ENCODE measurements around the gene LST1.
A peak's percentile ranks its signal among the peaks of the same experiment; 100 is the strongest.
"Not testable (repeated sequence)": the region's sequence is repeated elsewhere in the genome, so short reads cannot be mapped to it uniquely, and the experiment has no call there.

LST1 gene

DNA sequence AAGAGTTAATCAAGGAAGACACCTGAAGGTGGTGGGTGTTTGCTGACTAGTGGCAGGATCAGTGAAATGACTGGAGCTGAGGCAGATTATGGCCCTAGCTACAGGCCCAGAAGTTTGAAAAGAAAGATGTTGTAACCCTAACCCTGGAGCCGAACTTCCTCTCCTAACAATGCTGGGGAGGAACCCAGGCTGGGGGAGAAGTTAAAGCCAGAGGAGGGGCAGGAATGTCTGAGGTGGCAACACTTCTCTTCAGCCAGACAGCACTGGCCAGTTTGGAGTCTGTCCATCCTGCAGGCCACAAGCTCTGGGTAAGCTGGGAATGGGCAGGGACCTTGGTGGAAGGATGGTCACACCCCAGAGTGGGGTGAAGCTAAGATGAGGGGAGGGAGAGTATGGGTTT lies at the start of gene LST1:
TSS of gene LST1 (plus strand) at position 270 of the 400 bp plus-strand sequence. CDS start 1,023 bp downstream, outside the sequence.
- DNase-seq (ENCODE audit: low read depth in 2 of 2) = no peak

DNA sequence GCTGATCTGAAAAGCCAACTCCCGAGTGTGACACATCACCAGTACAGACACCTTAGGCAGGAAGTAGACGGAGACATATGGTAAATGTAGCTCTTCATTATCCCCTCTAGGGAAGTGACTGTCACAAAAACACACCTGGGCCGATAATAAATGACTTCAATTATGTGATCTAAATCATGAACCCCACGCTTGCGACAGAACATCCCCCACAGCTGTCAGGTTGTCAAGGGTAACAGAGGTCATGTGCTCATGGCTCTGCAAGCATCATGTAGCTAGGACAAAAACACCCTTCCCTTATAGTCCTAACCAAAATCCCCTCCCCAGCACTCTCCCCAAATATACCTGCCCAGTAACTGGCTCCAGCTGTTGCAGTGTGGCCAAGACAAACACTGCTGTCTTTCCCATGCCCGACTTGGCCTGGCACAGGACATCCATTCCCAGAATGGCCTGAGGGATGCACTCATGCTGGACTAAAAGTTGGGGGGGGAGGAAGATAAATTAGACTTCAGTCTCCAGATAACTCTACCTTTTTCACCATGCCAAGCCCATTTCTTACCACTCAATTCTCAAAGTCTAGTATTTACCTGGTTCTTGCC lies 47.2 kb upstream of the LST1 start:
- DNase-seq (ENCODE audit: low read depth in 2 of 2) = no peak

DNA sequence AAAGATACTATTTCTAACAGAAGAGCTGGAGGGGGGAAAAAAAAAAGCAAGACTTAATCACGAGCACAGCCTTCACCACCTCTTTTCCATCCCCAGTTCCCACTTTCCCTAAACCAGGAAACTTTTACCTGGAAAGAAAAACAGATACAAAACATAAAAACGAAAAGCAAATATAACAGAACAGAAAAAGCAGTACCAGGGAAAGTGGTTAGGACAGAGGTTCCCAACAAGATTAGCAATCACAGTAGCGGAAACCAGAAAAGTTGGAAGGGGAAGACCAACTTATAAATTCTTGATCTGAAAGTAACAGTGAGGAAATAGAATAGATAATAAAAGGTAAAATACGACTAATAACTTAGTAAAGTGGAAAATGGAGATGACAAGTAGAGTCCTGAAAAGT lies 45.4 kb upstream of the LST1 start:
- no peak for DNase-seq (ENCODE audit: low read depth in 2 of 2)

DNA sequence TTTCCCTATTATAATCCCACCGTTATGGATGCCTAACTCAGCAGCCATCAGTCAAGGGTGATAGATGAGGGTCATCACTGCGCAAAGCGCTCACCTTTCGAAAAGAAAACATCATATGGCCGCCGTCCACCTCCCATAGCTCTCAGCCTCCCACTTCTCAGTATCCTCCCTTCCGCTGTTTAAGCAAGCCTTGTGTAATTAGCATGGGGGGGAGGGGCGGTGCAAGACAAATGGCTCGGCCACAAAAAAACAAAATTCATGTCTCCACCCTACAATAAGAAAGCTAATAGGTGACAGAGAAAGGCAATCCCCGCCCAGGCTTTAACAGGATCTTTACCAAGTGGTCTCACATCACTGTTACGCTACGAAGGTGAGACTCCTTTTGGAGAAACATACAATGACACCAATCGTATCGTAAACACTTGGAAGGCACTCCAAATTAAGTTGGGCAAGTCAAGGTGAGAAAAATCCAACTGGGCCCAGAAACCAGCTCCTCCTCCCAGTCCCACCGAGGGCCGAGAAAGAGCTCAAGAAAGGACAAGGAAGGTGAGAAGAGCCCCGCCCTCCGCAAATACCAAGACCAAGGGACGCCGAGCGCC lies 44.9 kb upstream of the LST1 start:
- no peak for DNase-seq (ENCODE audit: low read depth in 2 of 2)

DNA sequence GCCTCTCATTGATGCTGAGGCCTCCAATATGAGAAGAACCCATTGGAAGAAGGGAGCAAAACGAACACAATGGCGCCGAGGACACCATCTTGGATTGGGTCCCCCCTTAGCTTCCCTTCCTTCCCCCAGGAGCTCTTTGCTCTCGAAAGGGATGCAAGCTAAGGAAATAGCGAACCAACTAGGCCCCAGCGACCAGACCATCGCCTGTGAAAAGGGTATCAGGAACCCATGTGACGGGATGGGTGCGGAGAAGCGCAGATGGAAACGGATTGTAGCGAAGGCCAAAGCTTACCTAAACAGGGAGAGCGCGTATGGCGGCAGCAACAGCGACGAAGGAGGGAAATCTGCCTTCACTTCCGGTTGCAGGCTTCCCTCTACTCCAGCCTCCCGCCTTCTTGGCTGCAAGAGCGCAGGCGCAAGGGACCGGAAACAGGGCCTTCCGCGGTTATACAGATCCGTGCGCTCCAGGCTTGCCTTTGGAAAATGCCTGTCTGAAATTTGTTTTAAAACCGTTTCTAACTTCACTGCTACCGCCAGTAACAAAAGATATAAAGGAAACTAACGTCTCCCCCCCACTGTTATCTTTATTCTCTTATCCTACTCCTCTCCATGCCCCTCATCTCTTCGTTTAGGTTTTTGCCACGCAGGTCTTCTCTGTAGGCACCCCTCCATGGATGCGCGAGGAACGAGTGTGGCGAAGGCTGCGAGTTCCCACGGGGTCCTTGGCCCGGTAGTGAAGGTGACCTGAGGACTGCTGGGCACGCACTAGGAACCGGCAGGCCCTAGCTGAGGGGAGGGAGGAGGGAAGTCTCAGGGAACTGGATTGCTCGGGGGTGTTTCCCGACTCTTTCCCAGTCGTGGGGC lies 44.2 kb upstream of the LST1 start, which contains the start of gene DDX39B:
TSS of gene DDX39B (minus strand) at position 346 of the 864 bp plus-strand sequence. CDS start 1,471 bp downstream, outside the sequence.
- peak; percentile 91 to 92 for DNase-seq (ENCODE audit: low read depth in 2 of 2)

DNA sequence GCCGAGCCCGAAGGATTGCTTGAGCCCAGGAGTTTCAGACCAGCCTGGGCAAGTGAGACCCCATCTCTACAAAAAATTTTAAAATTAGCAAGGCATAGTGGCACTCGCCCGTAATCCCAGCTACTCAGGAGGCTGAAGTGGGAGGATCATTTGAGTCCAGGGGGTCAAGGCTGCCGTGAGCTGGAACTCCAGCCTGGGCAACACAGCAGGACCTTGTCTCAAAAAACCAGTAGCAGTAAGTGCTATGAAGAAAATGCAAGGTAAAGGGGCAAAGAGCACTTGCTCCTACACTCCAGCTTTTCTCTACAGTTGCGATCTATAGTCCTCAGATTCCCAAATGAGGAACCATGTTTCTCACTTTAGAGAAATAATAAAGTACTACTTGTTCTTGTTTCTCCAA lies 42.4 kb upstream of the LST1 start:
- DNase-seq (ENCODE audit: low read depth in 2 of 2) = no peak

DNA sequence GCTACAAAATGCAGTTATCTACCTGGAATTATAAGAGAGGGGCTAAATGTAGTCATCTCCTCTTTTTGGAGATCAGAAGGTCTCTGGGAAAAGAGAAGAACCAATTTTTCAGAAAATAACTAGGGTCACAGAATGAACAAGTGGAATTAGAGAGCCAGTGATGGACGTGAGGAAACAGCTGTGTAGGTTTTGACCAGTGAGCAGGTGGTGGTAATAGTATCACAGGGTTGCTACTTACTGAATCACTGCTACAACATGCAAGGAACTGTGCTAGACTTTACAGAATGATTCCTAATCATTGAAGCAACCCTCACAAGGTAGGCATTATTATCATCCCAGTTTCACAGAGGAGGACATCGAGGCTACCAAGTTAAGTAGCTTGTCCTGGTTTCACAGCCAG lies 41.4 kb upstream of the LST1 start:
- DNase-seq (ENCODE audit: low read depth in 2 of 2) = no peak

DNA sequence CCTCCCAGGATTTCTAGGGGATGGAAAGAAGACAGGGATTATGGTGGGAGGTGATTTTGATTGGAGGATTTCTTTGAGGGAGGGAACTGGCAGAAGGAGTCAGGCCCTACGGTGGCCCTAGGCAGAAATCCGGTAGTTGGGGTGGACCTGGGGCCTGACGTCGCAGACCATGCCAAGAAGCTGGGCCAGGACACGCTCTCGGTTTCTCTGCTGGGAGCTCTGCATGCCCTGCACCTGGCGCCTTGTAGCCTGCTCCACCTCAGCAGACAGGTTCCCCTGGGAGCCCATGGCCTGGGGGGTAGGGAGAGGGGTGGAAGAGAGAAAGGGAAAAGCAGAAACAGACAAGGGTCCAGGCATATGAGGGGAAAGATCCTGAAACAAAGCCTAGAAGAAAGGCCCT lies 40.8 kb upstream of the LST1 start:
- DNase-seq (ENCODE audit: low read depth in 2 of 2) = no peak

DNA sequence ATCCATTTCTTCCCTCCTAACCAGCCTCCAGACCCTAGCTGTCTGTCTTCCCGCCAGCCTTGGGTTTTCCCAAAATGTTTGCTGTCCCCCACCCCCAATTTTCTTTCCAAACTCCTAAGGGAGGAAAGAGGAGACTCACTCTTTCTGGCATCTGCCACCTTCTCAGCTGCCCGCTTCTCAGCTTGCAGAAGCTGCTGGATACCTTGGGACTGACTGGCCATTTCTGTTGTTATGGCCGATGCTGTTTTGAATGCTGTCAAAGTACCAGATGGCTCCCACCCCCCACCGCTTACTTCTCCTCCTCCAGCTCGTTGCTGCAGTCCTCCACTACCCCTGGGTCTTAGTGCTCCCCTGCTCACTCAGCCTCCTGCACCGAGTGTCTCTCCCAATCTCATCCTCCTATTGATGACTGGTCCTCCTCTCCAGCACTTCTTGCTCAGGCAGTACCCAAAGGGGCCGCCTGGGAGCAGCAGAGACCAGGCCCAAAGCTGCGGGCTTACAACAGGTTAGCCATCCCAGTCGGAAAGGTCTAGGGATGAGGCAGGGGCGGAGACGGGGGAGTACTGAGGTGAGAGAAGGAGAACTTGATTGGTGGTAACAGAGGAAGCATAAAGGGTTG lies 39.6 kb upstream of the LST1 start, which contains the start of gene ATP6V1G2:
TSS of gene ATP6V1G2 (minus strand) at position 270 of the 619 bp plus-strand sequence. CDS start at position 221, 49 bp downstream.
- peak; percentile 82 to 85 for DNase-seq (ENCODE audit: low read depth in 2 of 2)

DNA sequence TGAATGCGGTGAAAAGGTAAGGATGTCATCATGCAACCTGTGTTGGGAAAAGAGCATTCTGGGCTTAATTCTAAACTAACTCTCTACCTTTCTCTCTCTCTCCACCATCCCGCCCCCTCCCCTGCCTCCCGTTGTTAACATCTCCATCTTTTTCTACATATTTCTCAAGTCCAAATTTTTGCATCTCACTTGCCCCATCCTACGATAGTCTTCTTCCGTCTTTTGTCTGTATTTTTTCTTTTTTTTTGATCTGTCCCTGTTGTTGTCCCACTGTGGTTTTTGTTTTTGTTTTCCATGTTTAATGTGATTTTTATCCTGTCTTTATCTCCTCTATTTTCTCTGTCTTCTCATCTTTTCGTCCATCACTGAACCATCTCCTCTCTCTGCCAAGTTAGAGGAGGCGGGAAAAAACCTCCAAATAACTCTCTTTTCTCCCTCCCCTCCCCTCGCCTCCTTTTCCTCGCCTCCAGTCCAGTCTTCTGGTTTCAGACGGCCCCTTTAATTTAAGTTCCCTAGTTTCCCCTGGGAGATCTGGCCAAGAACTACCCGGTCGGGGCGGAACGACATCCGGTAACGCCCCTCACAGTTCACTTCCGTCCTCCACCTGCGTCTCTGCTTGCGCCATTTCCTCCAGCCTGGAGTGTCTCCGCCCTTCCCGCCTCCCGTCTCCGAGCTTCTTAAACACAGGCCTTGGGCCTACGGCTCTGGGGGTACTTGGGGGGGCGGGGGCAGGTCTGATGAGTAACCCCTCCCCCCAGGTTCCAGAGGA lies 38.9 kb upstream of the LST1 start, which contains the start of gene NFKBIL1:
TSS of gene NFKBIL1 (plus strand) at position 651 of the 769 bp plus-strand sequence. CDS start at position 738, 87 bp downstream.
- peak; percentile 95 for DNase-seq (ENCODE audit: low read depth in 2 of 2)

DNA sequence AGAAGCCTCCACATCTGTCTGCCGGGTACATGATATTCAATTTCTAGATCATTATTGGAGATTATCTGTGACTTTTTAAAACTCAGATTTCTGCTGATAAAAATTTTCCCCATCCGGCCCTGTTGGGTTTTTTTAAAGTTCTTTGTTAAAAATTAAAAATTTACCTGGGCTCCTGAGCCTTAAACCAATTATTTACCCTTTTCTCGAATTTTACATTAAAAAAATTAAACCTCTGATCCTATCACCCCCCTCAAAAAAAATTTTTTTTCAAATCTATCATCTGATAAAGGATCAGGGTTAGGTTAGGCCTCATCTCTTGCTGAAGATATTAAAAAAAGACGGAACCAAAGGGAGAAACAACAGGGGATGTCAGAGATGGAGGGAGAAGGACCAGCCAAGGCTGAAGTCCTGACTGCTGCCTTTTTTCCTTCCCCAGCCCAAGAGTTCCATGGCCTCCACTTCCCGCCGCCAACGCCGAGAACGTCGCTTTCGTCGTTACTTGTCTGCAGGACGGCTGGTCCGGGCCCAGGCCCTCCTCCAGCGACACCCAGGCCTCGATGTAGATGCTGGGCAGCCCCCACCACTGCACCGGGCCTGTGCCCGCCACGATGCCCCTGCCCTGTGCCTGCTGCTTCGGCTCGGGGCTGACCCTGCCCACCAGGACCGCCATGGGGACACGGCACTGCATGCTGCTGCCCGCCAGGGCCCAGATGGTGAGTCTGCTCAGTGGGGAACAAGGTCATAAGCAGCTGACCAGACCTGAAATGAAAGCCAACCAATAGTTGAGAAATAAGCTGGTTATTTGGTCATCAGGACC lies 38.1 kb upstream of the LST1 start:
- DNase-seq (ENCODE audit: low read depth in 2 of 2) = no peak

DNA sequence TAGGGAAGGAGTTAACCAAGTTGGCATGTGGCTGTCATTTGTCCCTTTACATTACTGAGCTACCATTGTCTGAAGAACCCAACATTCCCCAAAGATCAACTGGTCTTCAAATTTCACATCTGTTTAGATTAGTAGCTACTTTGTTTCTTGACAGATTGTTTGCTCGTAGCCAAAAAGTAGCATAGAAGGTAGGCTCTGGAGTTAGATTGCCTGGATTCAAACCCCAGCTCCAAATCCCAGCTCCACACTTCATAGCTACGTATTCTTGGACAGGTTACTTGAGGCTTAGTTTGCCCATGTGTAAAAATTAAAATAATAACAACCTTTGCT lies 37.6 kb upstream of the LST1 start:
- no peak for DNase-seq (ENCODE audit: low read depth in 2 of 2)

DNA sequence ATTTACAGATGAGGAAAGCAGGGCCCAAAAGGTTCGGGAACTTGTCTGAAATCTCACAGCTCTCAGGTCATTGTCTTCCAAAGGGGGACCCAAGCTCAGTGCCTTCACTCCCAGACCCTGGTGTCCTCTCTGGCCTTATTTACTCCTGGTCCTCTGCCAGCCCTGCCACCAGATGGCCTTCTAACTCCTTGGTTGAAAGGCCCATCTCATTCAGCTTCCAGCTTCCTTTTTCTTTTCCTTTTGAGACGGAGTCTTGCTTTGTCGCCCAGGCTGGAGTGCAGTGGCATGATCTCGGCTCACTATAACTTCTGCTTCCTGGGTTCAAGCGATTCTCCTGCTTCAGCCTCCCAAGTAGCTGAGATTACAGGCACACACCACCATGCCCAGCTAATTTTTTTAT lies 34.7 kb upstream of the LST1 start:
- not testable (repeated sequence) for DNase-seq (ENCODE audit: low read depth in 2 of 2)

DNA sequence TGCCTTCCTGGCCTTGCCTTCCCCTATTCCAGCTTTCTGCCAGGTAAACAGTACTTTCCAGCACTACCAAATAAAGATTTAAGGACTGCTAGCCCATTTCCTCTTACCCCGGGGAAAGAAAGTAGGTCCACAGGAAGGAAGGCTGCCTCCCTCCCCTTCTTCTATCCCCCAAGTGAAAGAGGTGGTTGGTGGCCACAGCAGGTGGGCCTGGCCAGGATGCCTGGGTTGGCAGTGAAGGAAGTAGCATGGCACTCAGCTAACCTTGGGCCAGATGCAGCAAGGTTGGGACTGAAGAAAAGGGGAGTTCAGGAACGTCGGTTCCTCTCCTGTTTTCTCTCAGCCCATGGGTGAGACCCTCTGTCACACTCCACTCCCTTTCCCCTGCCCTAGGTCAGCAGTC lies 29.8 kb upstream of the LST1 start:
- DNase-seq (ENCODE audit: low read depth in 2 of 2) = no peak

DNA sequence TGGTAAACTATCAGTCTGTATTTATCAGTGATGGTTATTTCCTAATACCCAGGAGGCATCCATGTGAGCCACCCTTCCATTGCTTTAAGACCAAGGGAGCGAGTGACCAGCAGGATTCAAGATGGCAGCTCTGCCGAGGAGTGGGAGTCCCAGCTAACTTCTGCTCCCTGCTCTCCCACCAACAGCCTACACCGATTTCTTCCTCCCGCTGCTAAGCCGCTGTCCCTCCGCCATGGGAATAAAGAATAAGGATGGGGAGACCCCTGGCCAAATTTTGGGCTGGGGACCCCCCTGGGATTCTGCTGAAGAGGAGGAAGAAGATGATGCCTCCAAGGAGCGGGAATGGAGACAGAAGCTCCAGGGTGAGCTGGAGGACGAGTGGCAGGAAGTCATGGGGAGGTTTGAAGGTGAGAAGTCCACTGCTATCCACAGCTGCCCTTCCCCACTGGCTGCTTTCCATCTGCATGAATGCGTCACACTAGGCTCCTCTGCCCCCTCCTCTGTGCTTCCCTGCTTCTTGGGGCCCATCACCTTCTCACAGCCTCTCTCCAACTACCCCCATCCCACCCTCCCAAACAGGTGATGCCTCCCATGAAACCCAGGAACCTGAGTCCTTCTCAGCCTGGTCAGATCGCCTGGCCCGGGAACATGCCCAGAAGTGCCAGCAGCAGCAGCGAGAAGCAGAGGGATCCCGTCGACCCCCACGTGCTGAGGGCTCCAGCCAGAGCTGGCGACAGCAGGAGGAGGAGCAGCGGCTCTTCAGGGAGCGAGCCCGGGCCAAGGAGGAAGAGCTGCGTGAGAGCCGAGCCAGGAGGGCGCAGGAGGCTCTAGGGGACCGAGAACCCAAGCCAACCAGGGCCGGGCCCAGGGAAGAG lies 28.4 kb upstream of the LST1 start:
- DNase-seq (ENCODE audit: low read depth in 2 of 2) = no peak

DNA sequence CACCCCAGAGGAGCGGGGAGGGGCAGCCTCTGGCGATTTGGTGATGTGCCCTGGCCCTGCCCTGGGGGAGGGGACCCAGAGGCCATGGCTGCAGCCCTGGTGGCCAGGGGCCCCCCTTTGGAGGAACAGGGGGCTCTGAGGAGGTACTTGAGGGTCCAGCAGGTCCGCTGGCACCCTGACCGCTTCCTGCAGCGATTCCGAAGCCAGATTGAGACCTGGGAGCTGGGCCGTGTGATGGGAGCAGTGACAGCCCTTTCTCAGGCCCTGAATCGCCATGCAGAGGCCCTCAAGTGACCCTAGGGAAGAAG lies 27.8 kb upstream of the LST1 start:
- DNase-seq (ENCODE audit: low read depth in 2 of 2) = no peak

DNA sequence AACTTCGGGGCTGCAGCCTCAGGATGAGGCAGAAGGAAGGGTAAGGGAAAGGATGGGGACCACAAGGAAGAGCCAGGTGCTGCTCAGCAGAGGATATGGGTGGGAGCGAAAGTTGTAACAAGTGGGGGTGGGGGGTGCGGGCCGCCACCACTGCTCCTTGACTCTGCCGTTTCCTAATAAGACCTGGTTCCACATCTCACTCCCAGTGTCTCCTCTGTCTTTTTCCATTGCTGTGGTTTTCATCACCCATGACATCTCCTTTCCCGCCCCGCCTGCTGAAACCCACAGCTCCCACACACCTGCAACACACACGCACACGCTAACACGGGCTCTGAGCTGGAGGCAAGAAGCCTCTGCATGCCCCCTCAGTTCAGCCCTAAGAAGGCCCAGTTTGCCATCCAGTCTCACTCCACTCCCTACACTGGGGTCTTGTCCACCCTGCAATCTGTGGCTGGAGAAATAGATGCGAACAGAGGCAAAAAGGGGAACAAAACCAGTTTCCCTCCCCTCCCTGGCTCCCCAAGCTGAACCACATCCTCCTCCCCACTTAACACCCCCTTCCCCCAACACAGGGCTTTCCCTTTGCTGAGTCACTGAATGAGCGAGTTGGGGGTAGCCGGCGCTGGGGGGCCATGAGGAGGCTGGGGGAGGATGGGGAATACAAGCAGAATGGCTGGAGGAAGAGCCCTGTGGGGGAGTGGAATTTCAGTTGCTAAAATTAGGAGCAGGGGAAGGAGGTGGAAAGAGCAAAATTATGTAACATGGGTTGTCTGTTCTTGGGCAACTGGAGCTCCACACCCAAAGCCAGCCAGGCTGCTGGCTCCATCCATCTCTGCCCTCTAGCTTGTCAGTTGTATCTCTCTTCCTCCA lies 27.2 kb upstream of the LST1 start:
- no peak for DNase-seq (ENCODE audit: low read depth in 2 of 2)

DNA sequence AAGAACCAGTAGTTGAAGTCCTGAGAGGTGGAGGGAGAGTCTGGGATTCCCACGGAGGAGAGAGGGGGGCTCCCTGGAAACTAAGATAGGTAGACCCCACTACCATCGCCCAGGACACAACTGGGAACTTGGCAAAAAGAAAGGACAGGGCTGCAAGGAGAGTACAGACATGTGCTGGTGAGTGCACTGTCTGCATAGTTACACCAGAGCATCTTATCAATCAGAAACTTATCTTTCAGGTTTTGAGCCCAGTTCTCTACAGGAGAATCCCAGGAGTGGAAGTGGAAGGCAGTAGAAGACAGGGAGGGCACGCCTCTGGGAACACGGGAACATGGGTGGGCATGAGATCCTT lies 26.5 kb upstream of the LST1 start:
- DNase-seq (ENCODE audit: low read depth in 2 of 2) = no peak
